Endodermal cell (in vitro differentiated cells): ENCODE data around the gene IL26. TPM values are rescaled to one million over a fixed set of nuclear protein-coding genes. Genes with fewer than 3 reads are reported as not detected.

Experiments
- DNase-seq: peaks from one replicate; pipeline ENCODE4 v3.0.0-alpha.2; 2017
- H3K27ac ChIP-seq: 2 replicates; pipeline ENCODE4 v1.5.1; 2013; ENCODE audit warnings: mild to moderate bottlenecking, low read depth, low read length, moderate library complexity
- H3K27me3 ChIP-seq: 2 replicates; pipeline ENCODE4 v1.6.1; 2013; ENCODE audit warnings: mild to moderate bottlenecking, low read length, moderate library complexity; ENCODE audit not compliant: insufficient read depth, control insufficient read depth, poor library complexity, severe bottlenecking
- H3K36me3 ChIP-seq: 2 replicates; pipeline ENCODE4 v1.7.0; 2013; ENCODE audit warnings: mild to moderate bottlenecking, low read length, moderate library complexity; ENCODE audit not compliant: control insufficient read depth, insufficient read depth
- H3K4me1 ChIP-seq: one replicate; pipeline ENCODE4 v1.7.0; 2013; ENCODE audit warnings: low read length; ENCODE audit not compliant: control insufficient read depth, insufficient read depth
- H3K4me3 ChIP-seq: 2 replicates; pipeline ENCODE4 v1.5.1; 2013; ENCODE audit warnings: mild to moderate bottlenecking, low read length, moderate library complexity
- H3K9ac ChIP-seq: 2 replicates; pipeline ENCODE4 v1.6.1; 2013; ENCODE audit warnings: mild to moderate bottlenecking, low read length, moderate library complexity; ENCODE audit not compliant: poor library complexity, severe bottlenecking; ENCODE audit errors: extremely low read depth
- H3K9me3 ChIP-seq: 2 replicates; pipeline ENCODE4 v1.6.1; 2013; ENCODE audit warnings: mild to moderate bottlenecking, low read length, moderate library complexity; ENCODE audit not compliant: control insufficient read depth
- H3K27ac Mint-ChIP-seq: 2 replicates; pipeline ENCODE4 v1.8.0; 2020; ENCODE audit warnings: mixed read lengths
- H3K27me3 Mint-ChIP-seq: 2 replicates; pipeline ENCODE4 v1.8.0; 2021; ENCODE audit warnings: mild to moderate bottlenecking, mixed read lengths; ENCODE audit not compliant: insufficient read depth
- H3K36me3 Mint-ChIP-seq: 2 replicates; pipeline ENCODE4 v1.8.0; 2020; ENCODE audit warnings: low read depth, mixed read lengths
- H3K4me1 Mint-ChIP-seq: 2 replicates; pipeline ENCODE4 v1.8.0; 2020; ENCODE audit warnings: mixed read lengths
- H3K4me3 Mint-ChIP-seq: 2 replicates; pipeline ENCODE4 v1.8.0; 2020; ENCODE audit warnings: mild to moderate bottlenecking, moderate library complexity, mixed read lengths
- H3K9me3 Mint-ChIP-seq: 2 replicates; pipeline ENCODE4 v1.8.0; 2020; ENCODE audit warnings: mild to moderate bottlenecking, mixed read lengths
- WGBS, 2 experiments: methylation state at CpG; one replicate each; pipeline versions ENCODE4 v1.1.5 to v1.1.7; 2013; ENCODE audit warnings: missing lambda C conversion rate in 2 of 2, mixed read lengths in 1 of 2; ENCODE audit not compliant: insufficient coverage in 1 of 2, insufficient read length in 1 of 2; 5-methylcytosine and 5-hydroxymethylcytosine counted together
- total RNA-seq, 2 donors: library from RNA; stranded (reverse); fragmentation: NEBNext Ultra II Directional in 1 of 2; extraction: Animal tissue kit (Norgen Biotek cat#: 25700) in 1 of 2; gene quantifications; 2 replicates in 1 of 2; 3 replicates in 1 of 2; pipeline ENCODE4 v1.2.1, GENCODE V29; 2021
- TF ChIP-seq, protein P1 (sequence below): fragments of 200-600 bp; sonication (generic); conservative IDR thresholded peaks from 2 replicates; pipeline ENCODE4 v1.5.0; 2021; ENCODE audit warnings: antibody characterized with exemption, mild to moderate bottlenecking

The IL26 gene
- total RNA-seq, 2 donors from 2014 or later: not detected

DNA sequence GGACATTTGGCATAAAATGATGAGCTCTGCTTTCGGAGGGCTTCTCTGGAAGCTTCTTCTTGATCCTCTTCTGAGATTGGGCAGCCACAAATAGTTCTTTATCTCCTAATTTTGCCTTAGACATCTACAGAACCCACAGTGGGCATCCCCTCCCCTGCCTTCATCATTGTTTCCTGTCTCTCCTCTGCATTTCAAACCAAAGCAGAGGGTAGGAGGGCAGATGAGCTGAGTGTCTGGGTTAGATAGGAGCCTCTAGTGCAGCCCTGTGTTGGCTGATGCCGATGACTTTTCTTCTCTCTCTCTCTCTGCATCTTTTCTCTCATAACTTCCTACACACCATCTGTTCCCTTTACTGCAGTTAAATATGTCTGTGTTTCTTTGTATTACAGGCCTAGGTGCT is 8.5 kb upstream of the IL26 start:
- H3K36me3 Mint-ChIP-seq: no peaks in the 10 kb centered on the region
- no peak overlapping the region for H3K4me3 Mint-ChIP-seq
- no peak overlapping the region for H3K4me3 ChIP-seq
- TF ChIP-seq, protein P1, sequence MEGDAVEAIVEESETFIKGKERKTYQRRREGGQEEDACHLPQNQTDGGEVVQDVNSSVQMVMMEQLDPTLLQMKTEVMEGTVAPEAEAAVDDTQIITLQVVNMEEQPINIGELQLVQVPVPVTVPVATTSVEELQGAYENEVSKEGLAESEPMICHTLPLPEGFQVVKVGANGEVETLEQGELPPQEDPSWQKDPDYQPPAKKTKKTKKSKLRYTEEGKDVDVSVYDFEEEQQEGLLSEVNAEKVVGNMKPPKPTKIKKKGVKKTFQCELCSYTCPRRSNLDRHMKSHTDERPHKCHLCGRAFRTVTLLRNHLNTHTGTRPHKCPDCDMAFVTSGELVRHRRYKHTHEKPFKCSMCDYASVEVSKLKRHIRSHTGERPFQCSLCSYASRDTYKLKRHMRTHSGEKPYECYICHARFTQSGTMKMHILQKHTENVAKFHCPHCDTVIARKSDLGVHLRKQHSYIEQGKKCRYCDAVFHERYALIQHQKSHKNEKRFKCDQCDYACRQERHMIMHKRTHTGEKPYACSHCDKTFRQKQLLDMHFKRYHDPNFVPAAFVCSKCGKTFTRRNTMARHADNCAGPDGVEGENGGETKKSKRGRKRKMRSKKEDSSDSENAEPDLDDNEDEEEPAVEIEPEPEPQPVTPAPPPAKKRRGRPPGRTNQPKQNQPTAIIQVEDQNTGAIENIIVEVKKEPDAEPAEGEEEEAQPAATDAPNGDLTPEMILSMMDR: no peak
- no peaks in the 10 kb centered on the region for H3K9me3 Mint-ChIP-seq
- no peak overlapping the region for H3K9ac ChIP-seq
- no peaks in the 10 kb centered on the region for H3K36me3 ChIP-seq
- H3K27me3 Mint-ChIP-seq: no peaks in the 10 kb centered on the region
- no peaks in the 10 kb centered on the region for H3K27me3 ChIP-seq
- peaks cover 28% of the 10 kb centered on the region for H3K4me1 Mint-ChIP-seq
- 83 to 94% methylated on average over 1 of the region's 2 CpGs for WGBS, 2 experiments
- no peaks in the 10 kb centered on the region for H3K4me1 ChIP-seq
- DNase-seq: no peak
- H3K27ac Mint-ChIP-seq: no peak overlapping the region
- no peak overlapping the region for H3K27ac ChIP-seq
- H3K9me3 ChIP-seq: no peaks in the 10 kb centered on the region

DNA sequence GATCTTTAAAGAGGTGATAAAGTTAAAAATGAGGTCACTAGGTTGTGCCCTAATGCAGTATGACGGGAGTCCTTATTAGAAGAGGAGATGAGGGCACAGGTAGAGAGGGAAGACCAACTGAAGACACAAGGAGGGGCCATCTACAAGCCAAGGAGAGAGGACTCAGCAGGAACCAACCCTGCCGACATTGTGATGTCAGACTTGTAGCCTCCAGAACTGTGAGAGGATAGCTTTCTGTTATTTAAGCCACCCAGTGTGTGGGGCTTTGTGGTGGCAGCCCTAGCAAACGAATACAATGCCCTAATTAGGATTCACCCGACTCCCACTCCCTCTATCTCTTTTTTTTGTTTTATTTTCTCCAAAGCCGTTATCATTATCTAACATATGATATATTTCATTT is 7.9 kb upstream of the IL26 start:
- Histone ChIP-seq H3K27ac (no peak overlapping the region), H3K27me3 (no peaks in the 10 kb centered on the region), H3K9ac (no peak overlapping the region), H3K9me3 (no peaks in the 10 kb centered on the region), H3K36me3 (no peaks in the 10 kb centered on the region), H3K4me3 (no peak overlapping the region), H3K4me1 (no peaks in the 10 kb centered on the region)
- H3K4me1 Mint-ChIP-seq: peaks cover 30% of the 10 kb centered on the region
- H3K36me3 Mint-ChIP-seq: no peaks in the 10 kb centered on the region
- no peak overlapping the region for H3K27ac Mint-ChIP-seq
- DNase-seq: peak; percentile 67
- 67 to 72% methylated on average over 4 to 5 of the region's 5 CpGs for WGBS, 2 experiments
- TF ChIP-seq, protein P1: no peak
- H3K9me3 Mint-ChIP-seq: no peaks in the 10 kb centered on the region
- no peaks in the 10 kb centered on the region for H3K27me3 Mint-ChIP-seq
- H3K4me3 Mint-ChIP-seq: no peak overlapping the region

DNA sequence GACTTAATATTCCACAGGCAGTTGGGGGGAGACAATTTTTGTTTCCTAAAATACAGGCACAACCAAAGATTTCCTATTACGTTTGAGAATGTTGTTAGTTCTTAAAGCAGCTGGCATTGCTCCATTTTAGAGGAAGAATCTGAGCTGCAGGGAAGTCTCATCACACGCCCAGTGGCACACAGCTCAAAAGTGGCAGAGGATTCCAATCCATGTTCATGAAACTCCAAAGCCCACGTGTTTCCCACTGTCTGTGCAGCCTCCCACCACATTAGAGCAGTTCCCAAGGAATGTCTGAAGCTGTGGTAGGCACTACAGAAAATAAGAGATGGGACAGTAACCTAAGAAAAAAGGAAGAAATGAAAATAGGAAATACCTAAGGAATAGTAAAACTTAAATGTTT is 6.1 kb upstream of the IL26 start:
- H3K27me3 ChIP-seq: no peaks in the 10 kb centered on the region
- Mint-ChIP-seq H3K9me3 (no peaks in the 10 kb centered on the region), H3K27me3 (no peaks in the 10 kb centered on the region), H3K27ac (no peak overlapping the region), H3K4me3 (no peak overlapping the region), H3K36me3 (no peaks in the 10 kb centered on the region), H3K4me1 (peaks cover 25% of the 10 kb centered on the region)
- no peak overlapping the region for H3K9ac ChIP-seq
- DNase-seq: no peak
- no peak overlapping the region for H3K27ac ChIP-seq
- H3K9me3 ChIP-seq: no peaks in the 10 kb centered on the region
- no peaks in the 10 kb centered on the region for H3K36me3 ChIP-seq
- WGBS, 2 experiments: 86 to 90% methylated on average over 2 to 3 of the region's 3 CpGs
- TF ChIP-seq, protein P1: no peak
- no peaks in the 10 kb centered on the region for H3K4me1 ChIP-seq
- no peak overlapping the region for H3K4me3 ChIP-seq
